Nephron (organoid): ENCODE results near the gene CHD9.
A peak's percentile ranks its signal among the peaks of the same experiment; 100 is the strongest.

Experiments
- H3K27ac Mint-ChIP-seq, 3 experiments: 2 replicates each; pipeline ENCODE4 v1.8.0; 2020; ENCODE audit warnings: mixed read lengths in 3 of 3, mild to moderate bottlenecking in 2 of 3, moderate library complexity in 1 of 3
- H3K27me3 Mint-ChIP-seq: 2 replicates; pipeline ENCODE4 v1.8.0; 2021; ENCODE audit warnings: low read depth, mild to moderate bottlenecking, moderate library complexity, mixed read lengths
- H3K36me3 Mint-ChIP-seq: 2 replicates; pipeline ENCODE4 v1.8.0; 2020; ENCODE audit warnings: low read depth, mixed read lengths
- H3K4me1 Mint-ChIP-seq: 2 replicates; pipeline ENCODE4 v1.8.0; 2020; ENCODE audit warnings: mixed read lengths
- H3K4me3 Mint-ChIP-seq, 3 experiments: 2 replicates each; pipeline ENCODE4 v1.8.0; 2020; ENCODE audit warnings: mild to moderate bottlenecking in 3 of 3, mixed read lengths in 3 of 3, moderate library complexity in 2 of 3
- H3K9me3 Mint-ChIP-seq: 2 replicates; pipeline ENCODE4 v1.8.0; 2020; ENCODE audit warnings: mixed read lengths
- CTCF ChIP-seq, 3 experiments: fragments of 200-600 bp; sonication (generic); IDR thresholded peaks; one replicate each; pipeline ENCODE4 v1.5.0; 2021; ENCODE audit warnings: antibody characterized with exemption in 3 of 3; ENCODE audit not compliant: unreplicated experiment in 3 of 3

CHD9 gene, protein sequence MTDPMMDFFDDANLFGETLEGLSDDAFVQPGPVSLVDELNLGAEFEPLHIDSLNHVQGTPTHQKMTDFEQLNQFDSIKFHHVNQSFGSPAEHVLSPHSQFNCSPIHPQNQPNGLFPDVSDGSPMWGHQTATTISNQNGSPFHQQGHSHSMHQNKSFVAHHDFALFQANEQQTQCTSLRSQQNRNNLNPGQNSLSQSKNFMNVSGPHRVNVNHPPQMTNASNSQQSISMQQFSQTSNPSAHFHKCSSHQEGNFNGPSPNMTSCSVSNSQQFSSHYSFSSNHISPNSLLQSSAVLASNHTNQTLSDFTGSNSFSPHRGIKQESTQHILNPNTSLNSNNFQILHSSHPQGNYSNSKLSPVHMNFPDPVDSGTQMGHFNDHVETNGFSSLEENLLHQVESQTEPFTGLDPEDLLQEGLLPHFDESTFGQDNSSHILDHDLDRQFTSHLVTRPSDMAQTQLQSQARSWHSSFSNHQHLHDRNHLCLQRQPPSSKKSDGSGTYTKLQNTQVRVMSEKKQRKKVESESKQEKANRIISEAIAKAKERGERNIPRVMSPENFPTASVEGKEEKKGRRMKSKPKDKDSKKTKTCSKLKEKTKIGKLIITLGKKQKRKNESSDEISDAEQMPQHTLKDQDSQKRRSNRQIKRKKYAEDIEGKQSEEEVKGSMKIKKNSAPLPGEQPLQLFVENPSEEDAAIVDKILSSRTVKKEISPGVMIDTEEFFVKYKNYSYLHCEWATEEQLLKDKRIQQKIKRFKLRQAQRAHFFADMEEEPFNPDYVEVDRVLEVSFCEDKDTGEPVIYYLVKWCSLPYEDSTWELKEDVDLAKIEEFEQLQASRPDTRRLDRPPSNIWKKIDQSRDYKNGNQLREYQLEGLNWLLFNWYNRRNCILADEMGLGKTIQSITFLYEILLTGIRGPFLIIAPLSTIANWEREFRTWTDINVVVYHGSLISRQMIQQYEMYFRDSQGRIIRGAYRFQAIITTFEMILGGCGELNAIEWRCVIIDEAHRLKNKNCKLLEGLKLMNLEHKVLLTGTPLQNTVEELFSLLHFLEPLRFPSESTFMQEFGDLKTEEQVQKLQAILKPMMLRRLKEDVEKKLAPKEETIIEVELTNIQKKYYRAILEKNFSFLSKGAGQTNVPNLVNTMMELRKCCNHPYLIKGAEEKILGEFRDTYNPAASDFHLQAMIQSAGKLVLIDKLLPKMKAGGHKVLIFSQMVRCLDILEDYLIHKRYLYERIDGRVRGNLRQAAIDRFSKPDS (N-terminal part only)

GRCh38 chr16:53054670-53055485 is at the start of gene CHD9:
Gene CHD9, plus strand, starts transcription at chr16:53054991. Its CDS starts 101,099 bp downstream, at chr16:53156090.
- Mint-ChIP-seq H3K9me3 (no peaks in the 10 kb centered on the region), H3K27ac (peak within 1 kb of the TSS; percentile 97 to 99 (median 98)), H3K36me3 (no peaks in the 10 kb centered on the region), H3K27me3 (no peaks in the 10 kb centered on the region), H3K4me1 (peaks cover 20% of the 10 kb centered on the region), H3K4me3 (peak within 1 kb of the TSS; percentile 87 to 94 (median 90))
- TF ChIP-seq CTCF (IDR thresholded peaks at IDR 0.05; ENCODE audit: unreplicated experiment in 3 of 3) = peak; percentile 99 to 100 (median 99)

GRCh38 chr16:53007095-53007494 is 47.7 kb upstream of the CHD9 start:
- peaks cover 4% of the 10 kb centered on the region for H3K27me3 Mint-ChIP-seq
- TF ChIP-seq CTCF (IDR thresholded peaks at IDR 0.05; ENCODE audit: unreplicated experiment in 3 of 3) = no peak
- H3K36me3 Mint-ChIP-seq = no peaks in the 10 kb centered on the region
- no peak overlapping the region for H3K27ac Mint-ChIP-seq
- peaks cover 4% of the 10 kb centered on the region for H3K9me3 Mint-ChIP-seq
- H3K4me1 Mint-ChIP-seq = no peaks in the 10 kb centered on the region
- H3K4me3 Mint-ChIP-seq = no peak overlapping the region

GRCh38 chr16:53014287-53014686 is 40.5 kb upstream of the CHD9 start:
- Mint-ChIP-seq H3K4me3 (no peak overlapping the region), H3K4me1 (no peaks in the 10 kb centered on the region), H3K9me3 (peaks cover 3% of the 10 kb centered on the region), H3K27me3 (peaks cover 6% of the 10 kb centered on the region), H3K27ac (no peak overlapping the region), H3K36me3 (no peaks in the 10 kb centered on the region)
- no peak for TF ChIP-seq CTCF (IDR thresholded peaks at IDR 0.05; ENCODE audit: unreplicated experiment in 3 of 3)

DNA sequence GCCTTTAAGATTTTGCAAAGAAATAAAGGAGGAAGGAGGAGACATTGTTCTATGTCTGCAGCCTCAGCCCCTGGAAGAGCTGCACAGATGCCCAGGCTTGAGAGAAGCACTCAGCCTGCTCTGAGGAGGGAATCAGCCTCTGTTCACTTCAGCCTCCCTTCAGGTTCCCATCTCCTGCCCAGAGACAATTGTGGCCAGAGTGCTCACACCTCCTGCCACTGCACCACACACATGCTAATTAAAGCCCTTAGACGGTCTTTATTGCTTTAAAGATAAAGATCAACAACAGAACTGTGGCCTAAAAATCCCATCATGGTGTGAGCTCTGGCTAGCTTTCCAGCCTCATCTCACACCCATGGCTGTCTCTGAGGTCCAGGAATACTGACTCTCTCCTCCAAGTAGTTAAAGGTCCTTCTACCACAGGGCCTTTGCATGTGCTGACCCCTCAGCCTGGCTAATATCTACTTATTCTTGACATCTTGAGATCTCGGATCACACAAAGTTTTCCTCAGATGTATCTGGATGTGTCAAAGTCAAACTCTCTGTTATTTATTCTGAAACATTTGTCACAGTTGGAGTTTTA is 35.9 kb upstream of the CHD9 start:
- Mint-ChIP-seq H3K4me3 (no peak overlapping the region), H3K9me3 (no peaks in the 10 kb centered on the region), H3K4me1 (no peaks in the 10 kb centered on the region), H3K36me3 (no peaks in the 10 kb centered on the region), H3K27ac (no peak overlapping the region), H3K27me3 (peaks cover 11% of the 10 kb centered on the region)
- TF ChIP-seq CTCF (IDR thresholded peaks at IDR 0.05; ENCODE audit: unreplicated experiment in 3 of 3) = no peak

DNA sequence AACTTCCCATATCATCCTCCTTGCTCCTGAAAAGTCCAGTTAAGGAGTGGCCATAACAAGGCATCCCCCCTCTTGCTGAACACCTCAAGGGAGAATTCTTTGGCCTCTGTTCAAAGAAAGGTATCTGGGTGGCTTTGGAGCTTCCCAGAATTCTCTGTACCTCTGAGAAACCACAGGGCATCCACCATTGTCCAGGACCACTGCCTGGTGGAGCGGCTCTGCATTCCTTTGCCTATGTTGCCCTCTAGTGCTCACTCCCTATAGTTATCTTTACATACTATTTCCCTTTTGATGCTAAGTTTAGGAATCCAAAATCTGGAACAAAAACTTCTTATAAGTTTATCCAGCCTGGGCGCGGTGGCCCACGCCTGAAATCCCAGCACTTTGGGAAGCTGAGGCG is 32.4 kb upstream of the CHD9 start:
- H3K27ac Mint-ChIP-seq = peak overlapping the region in 1 of 3 experiments; percentile 65
- H3K4me3 Mint-ChIP-seq = no peak overlapping the region
- H3K4me1 Mint-ChIP-seq = no peaks in the 10 kb centered on the region
- no peaks in the 10 kb centered on the region for H3K36me3 Mint-ChIP-seq
- H3K27me3 Mint-ChIP-seq = peaks cover 11% of the 10 kb centered on the region
- TF ChIP-seq CTCF (IDR thresholded peaks at IDR 0.05; ENCODE audit: unreplicated experiment in 3 of 3) = peak; percentile 61 to 76 (median 73)
- no peaks in the 10 kb centered on the region for H3K9me3 Mint-ChIP-seq
